GM15510 (cell line): Measurements from ENCODE around the gene RUFY2.
A peak's percentile ranks its signal among the peaks of the same experiment; 100 is the strongest.

Source experiments
- POLR2A ChIP-seq: IDR thresholded peaks from 3 replicates; pipeline ENCODE4 v1.6.1; 2011; ENCODE audit warnings: borderline replicate concordance; ENCODE audit not compliant: insufficient read length; ENCODE audit errors: extremely low read depth

The RUFY2 gene

GRCh38 chr10:68336754-68337351 is 70.2 kb downstream of the RUFY2 start:
- TF ChIP-seq POLR2A = no peak

GRCh38 chr10:68334672-68335467 is 72.2 kb downstream of the RUFY2 start:
- TF ChIP-seq POLR2A = no peak

GRCh38 chr10:68333440-68334431 is 73.3 kb downstream of the RUFY2 start:
- TF ChIP-seq POLR2A = no peak

GRCh38 chr10:68333058-68333395 is 74.0 kb downstream of the RUFY2 start:
- TF ChIP-seq POLR2A = no peak

GRCh38 chr10:68332259-68333057 is 74.6 kb downstream of the RUFY2 start, which contains the start of gene PBLD:
TSS of gene PBLD (minus strand) at chr10:68332928. CDS start at chr10:68306844, 26,084 bp downstream.
- TF ChIP-seq POLR2A = peak; percentile 45

- TF ChIP-seq POLR2A = peak; percentile 99
These were observed 75.4 kb downstream of the RUFY2 start, which contains the start of gene HNRNPH3 for GRCh38 chr10:68331455-68332258. TSS of gene HNRNPH3 (plus strand) at chr10:68332064. CDS start at chr10:68337222, 5,158 bp downstream.

GRCh38 chr10:68330852-68331454 is 76.1 kb downstream of the RUFY2 start:
- no peak for TF ChIP-seq POLR2A

- no peak for TF ChIP-seq POLR2A
These were observed 77.6 kb downstream of the RUFY2 start for GRCh38 chr10:68329506-68329861.

- TF ChIP-seq POLR2A = no peak
These were observed 78.9 kb downstream of the RUFY2 start for GRCh38 chr10:68327889-68328786.

GRCh38 chr10:68318331-68319059 is 88.6 kb downstream of the RUFY2 start:
- TF ChIP-seq POLR2A = no peak

- no peak for TF ChIP-seq POLR2A
These were observed 91.5 kb downstream of the RUFY2 start for GRCh38 chr10:68315582-68315981.

- TF ChIP-seq POLR2A = no peak
These were observed 96.5 kb downstream of the RUFY2 start for GRCh38 chr10:68310531-68310930.

GRCh38 chr10:68305854-68306253 is 101.2 kb downstream of the RUFY2 start:
- TF ChIP-seq POLR2A = no peak
